Hepatocyte (in vitro differentiated cells): ENCODE data around the gene NUP62. TPM values are rescaled to one million over a fixed set of nuclear protein-coding genes. Genes with fewer than 3 reads are reported as not detected.

Source experiments
- DNase-seq: peaks from one replicate; pipeline ENCODE4 v3.0.0-alpha.2; 2016; ENCODE audit warnings: low spot score
- H2AFZ ChIP-seq: fragments of 200-600 bp; sonication (generic); 2 replicates; pipeline ENCODE4 v1.6.0; 2016; ENCODE audit warnings: antibody characterized with exemption, mild to moderate bottlenecking
- H3K27ac ChIP-seq: fragments of 200-600 bp; sonication (generic); 2 replicates; pipeline ENCODE4 v1.5.1; 2016; ENCODE audit warnings: mild to moderate bottlenecking
- H3K27me3 ChIP-seq: fragments of 200-600 bp; sonication (generic); 2 replicates; pipeline ENCODE4 v1.6.1; 2016
- H3K36me3 ChIP-seq: fragments of 200-600 bp; sonication (generic); replicated peaks from 2 replicates; pipeline ENCODE4 v1.5.1; 2016; ENCODE audit warnings: low read depth; ENCODE audit not compliant: insufficient read depth
- H3K4me1 ChIP-seq: fragments of 200-600 bp; sonication (generic); 2 replicates; pipeline ENCODE4 v1.5.1; 2016; ENCODE audit warnings: mild to moderate bottlenecking, moderate library complexity; ENCODE audit not compliant: insufficient read depth
- H3K4me2 ChIP-seq: fragments of 200-600 bp; sonication (generic); 2 replicates; pipeline ENCODE4 v1.6.0; 2016
- H3K4me3 ChIP-seq: fragments of 200-600 bp; sonication (generic); 2 replicates; pipeline ENCODE4 v1.5.1; 2016; ENCODE audit warnings: mild to moderate bottlenecking
- H3K79me2 ChIP-seq: fragments of 200-600 bp; sonication (generic); 2 replicates; pipeline ENCODE4 v1.6.0; 2017; ENCODE audit warnings: mild to moderate bottlenecking
- H3K9me2 ChIP-seq: fragments of 200-600 bp; sonication (generic); replicated peaks from 2 replicates; pipeline ENCODE4 v1.6.0; 2017; ENCODE audit warnings: mild to moderate bottlenecking; ENCODE audit not compliant: insufficient read depth
- H3K9me3 ChIP-seq: fragments of 200-600 bp; sonication (generic); 2 replicates; pipeline ENCODE4 v1.5.1; 2016; ENCODE audit warnings: low read depth, mild to moderate bottlenecking
- H4K20me1 ChIP-seq: fragments of 200-600 bp; sonication (generic); 2 replicates; pipeline ENCODE4 v1.6.0; 2016; ENCODE audit warnings: mild to moderate bottlenecking; ENCODE audit not compliant: insufficient read depth, poor library complexity, severe bottlenecking
- CTCF ChIP-seq: fragments of 200-600 bp; sonication (generic); IDR thresholded peaks from 2 replicates; pipeline ENCODE4 v1.5.1; 2016; ENCODE audit warnings: antibody characterized with exemption, mild to moderate bottlenecking; ENCODE audit not compliant: poor library complexity
- EZH2 ChIP-seq: fragments of 200-600 bp; sonication (generic); IDR thresholded peaks from 2 replicates; pipeline ENCODE4 v1.6.1; 2016; ENCODE audit warnings: antibody characterized with exemption, mild to moderate bottlenecking, borderline replicate concordance
- EZH2phosphoT487 ChIP-seq: fragments of 200-600 bp; sonication (generic); IDR thresholded peaks from one replicate; pipeline ENCODE4 v1.6.1; 2018; ENCODE audit warnings: antibody characterized with exemption, mild to moderate bottlenecking, low read depth, moderate library complexity; ENCODE audit not compliant: unreplicated experiment, severe bottlenecking
- WGBS: methylation state at CpG from one replicate; pipeline ENCODE4 v1.1.6; 2016; ENCODE audit warnings: low lambda C conversion rate; ENCODE audit errors: missing lambda C conversion rate; 5-methylcytosine and 5-hydroxymethylcytosine counted together
- polyA plus RNA-seq: library from polyadenylated mRNA; unstranded; fragments of >200 nt; fragmentation: Nextera tagmentation; extraction: Ambion mirVana; gene quantifications from 2 replicates; pipeline ENCODE4 v1.2.1, GENCODE V29; 2016
- total RNA-seq: library from RNA; depleted of rRNA; stranded (reverse); fragments of >200 nt; gene quantifications from 2 replicates; pipeline ENCODE4 v1.2.3, GENCODE V29; 2014

Gene NUP62
- total and polyA plus RNA-seq, 2 experiments from 2014 or later, result 33.5 to 33.8 TPM

DNA sequence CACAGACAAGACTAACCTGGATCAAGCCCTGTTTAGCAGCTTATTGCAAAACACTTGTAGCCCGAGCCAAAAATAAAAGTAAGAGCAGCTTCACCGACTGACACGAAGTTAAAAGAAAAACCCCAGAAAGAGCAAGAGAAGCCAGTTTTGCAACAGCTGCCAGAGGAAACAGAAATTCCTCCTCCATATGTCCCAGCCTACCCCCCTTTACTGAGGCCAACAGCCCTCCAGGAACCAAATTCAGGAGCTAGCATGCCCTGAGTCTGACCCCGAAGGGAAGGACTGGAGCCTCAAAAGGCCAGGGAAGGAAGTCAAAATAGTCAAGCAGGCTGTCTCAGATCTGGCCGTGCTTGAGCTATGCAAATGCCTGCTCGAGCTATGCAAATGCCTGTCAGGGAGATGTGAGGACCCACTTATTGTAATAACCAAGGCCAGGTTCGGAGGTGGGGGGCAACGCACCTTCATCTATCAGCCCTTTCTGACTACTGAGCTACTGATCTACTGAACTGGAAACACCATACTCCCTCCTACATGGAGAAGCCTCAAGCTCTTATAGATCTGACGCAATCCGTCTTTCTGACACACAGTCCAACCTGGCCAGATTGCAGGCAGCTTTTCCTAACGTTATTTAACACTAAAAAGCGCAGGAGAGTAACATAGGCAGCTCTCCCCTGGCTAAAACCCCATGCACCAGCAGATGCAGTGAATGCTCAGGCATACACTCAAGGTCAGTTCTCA lies 25.0 kb upstream of the NUP62 start:
- 47% methylated on average over 12 of the region's 12 CpGs for WGBS
- DNase-seq, result no peak
- Histone ChIP-seq H3K4me1 (peaks cover 37% of the 10 kb centered on the region), H3K4me3 (no peak overlapping the region), H3K4me2 (peak overlapping the region; percentile 62), H2AFZ (no peak overlapping the region), H3K27ac (peak overlapping the region; percentile 73), H3K36me3 (no peaks in the 10 kb centered on the region), H3K27me3 (no peaks in the 10 kb centered on the region), H4K20me1 (no peaks in the 10 kb centered on the region), H3K79me2 (no peaks in the 10 kb centered on the region), H3K9me3 (no peaks in the 10 kb centered on the region), H3K9me2 (no peaks in the 10 kb centered on the region)
- TF ChIP-seq EZH2 (no peak), EZH2phosphoT487 (no peak), CTCF (no peak)

DNA sequence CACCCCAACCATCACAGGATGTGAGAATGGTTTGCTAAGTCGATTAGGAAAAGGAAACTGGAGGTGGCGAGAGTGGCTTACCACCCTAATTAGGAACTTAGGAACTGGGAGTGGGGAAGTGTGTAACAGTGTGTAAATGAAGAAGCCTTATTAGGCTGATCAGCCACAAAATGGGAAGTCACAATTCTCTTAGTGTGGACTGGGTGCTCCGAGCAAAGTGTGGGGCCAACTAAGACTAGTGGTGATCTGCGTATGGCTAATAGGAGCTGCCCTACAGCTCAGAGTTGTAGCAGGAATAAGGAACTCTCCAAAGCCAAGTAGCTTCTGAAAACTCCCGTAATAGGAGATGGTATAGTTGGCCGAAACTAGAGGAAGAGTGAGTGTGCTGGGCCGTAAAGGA lies 24.1 kb upstream of the NUP62 start:
- no peak for TF ChIP-seq EZH2
- no peak for TF ChIP-seq CTCF
- TF ChIP-seq EZH2phosphoT487, result no peak
- H3K27ac ChIP-seq, result peak overlapping the region; percentile 73
- no peaks in the 10 kb centered on the region for H3K36me3 ChIP-seq
- H3K4me3 ChIP-seq, result no peak overlapping the region
- no peaks in the 10 kb centered on the region for H3K27me3 ChIP-seq
- 80% methylated on average over 7 of the region's 7 CpGs for WGBS
- no peaks in the 10 kb centered on the region for H4K20me1 ChIP-seq
- no peaks in the 10 kb centered on the region for H3K9me2 ChIP-seq
- H3K9me3 ChIP-seq, result no peaks in the 10 kb centered on the region
- peaks cover 37% of the 10 kb centered on the region for H3K4me1 ChIP-seq
- no peak overlapping the region for H2AFZ ChIP-seq
- peak overlapping the region; percentile 62 for H3K4me2 ChIP-seq
- no peaks in the 10 kb centered on the region for H3K79me2 ChIP-seq
- no peak for DNase-seq

DNA sequence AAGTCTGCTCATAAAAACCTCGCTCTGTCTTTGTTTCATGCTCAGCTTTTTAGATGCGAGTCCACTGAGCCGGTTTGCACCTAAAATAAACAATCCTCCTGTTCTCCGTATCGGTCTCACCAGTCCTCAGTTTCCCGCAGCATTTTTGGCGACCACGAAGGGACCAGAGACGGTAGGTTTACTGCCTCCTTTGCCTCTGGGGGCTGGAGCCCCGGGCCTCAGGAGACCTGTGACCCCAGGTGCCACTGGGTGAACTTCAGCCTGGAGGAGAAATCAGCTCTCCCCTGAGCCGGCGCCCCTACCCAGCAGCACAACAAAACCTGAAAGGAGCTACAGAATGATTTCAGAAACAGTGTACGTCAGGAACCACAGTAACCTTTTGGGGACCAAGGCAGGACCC lies 23.6 kb upstream of the NUP62 start:
- no peak for TF ChIP-seq CTCF
- no peak for TF ChIP-seq EZH2phosphoT487
- no peak for TF ChIP-seq EZH2
- H3K79me2 ChIP-seq, result no peaks in the 10 kb centered on the region
- H3K9me2 ChIP-seq, result no peaks in the 10 kb centered on the region
- H3K36me3 ChIP-seq, result no peaks in the 10 kb centered on the region
- DNase-seq, result no peak
- H3K9me3 ChIP-seq, result no peaks in the 10 kb centered on the region
- H3K27me3 ChIP-seq, result no peaks in the 10 kb centered on the region
- H4K20me1 ChIP-seq, result no peaks in the 10 kb centered on the region
- 62% methylated on average over 13 of the region's 13 CpGs for WGBS
- peak overlapping the region; percentile 73 for H3K27ac ChIP-seq
- H3K4me3 ChIP-seq, result no peak overlapping the region
- no peak overlapping the region for H2AFZ ChIP-seq
- peak overlapping the region; percentile 37 for H3K4me2 ChIP-seq
- peaks cover 37% of the 10 kb centered on the region for H3K4me1 ChIP-seq

DNA sequence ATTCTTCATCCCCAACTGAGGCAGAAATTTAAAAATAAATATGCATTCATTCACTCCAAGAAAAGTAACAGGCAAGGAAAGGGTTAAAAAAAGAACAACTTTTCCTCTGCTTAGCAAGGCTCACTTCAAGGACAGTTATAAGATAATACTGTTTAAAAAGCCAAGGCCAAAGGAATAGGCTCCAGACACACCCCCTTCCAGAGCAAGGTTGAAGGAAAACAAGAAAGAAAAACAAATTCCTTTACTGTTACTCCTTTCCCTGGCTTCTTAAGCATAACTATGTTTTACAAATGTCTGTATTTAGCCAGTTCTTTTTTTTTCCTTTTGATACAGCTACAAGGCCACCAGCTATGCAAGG lies 23.2 kb upstream of the NUP62 start:
- Histone ChIP-seq H3K27me3 (no peaks in the 10 kb centered on the region), H3K4me2 (peak overlapping the region; percentile 37), H3K27ac (peak overlapping the region; percentile 73), H3K4me3 (no peak overlapping the region), H3K9me3 (no peaks in the 10 kb centered on the region), H3K4me1 (peaks cover 37% of the 10 kb centered on the region), H3K9me2 (no peaks in the 10 kb centered on the region), H4K20me1 (no peaks in the 10 kb centered on the region), H3K79me2 (no peaks in the 10 kb centered on the region), H3K36me3 (no peaks in the 10 kb centered on the region), H2AFZ (no peak overlapping the region)
- TF ChIP-seq EZH2phosphoT487 (no peak), CTCF (no peak), EZH2 (no peak)
- no peak for DNase-seq
